HL-60 (cell line): ENCODE data around the gene SEC31B.

Experiments used
- GABPA ChIP-seq: IDR thresholded peaks from 2 replicates; pipeline ENCODE4 v1.6.1; 2012; ENCODE audit warnings: low read depth
- POLR2AphosphoS5 ChIP-seq: IDR thresholded peaks from 2 replicates; pipeline ENCODE4 v1.6.1; 2012; ENCODE audit warnings: low read depth
- SPI1 ChIP-seq: IDR thresholded peaks from 2 replicates; pipeline ENCODE4 v1.6.1; 2012; ENCODE audit warnings: low read depth, mild to moderate bottlenecking, borderline replicate concordance
- TF ChIP-seq, protein P1 (sequence below): IDR thresholded peaks from one replicate; pipeline ENCODE4 v1.5.1; 2011; ENCODE audit warnings: low read length, control low read depth, inconsistent platforms; ENCODE audit not compliant: insufficient read depth
- TF ChIP-seq, protein P2 (sequence below): IDR thresholded peaks from 2 replicates; pipeline ENCODE4 v1.6.1; 2012; ENCODE audit warnings: low read depth; ENCODE audit not compliant: insufficient replicate concordance

DNA sequence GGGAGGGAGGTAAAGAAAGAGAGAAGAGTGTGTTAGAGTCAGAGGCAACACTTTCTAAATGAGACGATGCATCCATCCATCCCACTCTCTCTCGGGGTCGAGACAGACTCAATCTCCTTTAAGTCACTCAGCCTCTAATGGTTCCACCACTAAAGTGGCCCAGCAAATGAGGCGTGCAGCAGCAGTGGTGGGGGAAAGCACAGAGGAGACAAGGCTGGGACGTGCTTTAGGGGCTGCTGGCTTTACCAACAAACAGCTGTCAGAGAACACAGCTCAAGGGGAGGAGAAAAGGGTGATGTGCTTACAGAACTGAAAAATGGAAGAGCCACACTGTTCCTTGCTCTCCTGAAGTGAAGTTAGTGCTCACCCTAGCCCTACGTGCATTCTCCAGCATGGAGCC lies 4.5 kb upstream of the SEC31B start:
- TF ChIP-seq, protein P1, sequence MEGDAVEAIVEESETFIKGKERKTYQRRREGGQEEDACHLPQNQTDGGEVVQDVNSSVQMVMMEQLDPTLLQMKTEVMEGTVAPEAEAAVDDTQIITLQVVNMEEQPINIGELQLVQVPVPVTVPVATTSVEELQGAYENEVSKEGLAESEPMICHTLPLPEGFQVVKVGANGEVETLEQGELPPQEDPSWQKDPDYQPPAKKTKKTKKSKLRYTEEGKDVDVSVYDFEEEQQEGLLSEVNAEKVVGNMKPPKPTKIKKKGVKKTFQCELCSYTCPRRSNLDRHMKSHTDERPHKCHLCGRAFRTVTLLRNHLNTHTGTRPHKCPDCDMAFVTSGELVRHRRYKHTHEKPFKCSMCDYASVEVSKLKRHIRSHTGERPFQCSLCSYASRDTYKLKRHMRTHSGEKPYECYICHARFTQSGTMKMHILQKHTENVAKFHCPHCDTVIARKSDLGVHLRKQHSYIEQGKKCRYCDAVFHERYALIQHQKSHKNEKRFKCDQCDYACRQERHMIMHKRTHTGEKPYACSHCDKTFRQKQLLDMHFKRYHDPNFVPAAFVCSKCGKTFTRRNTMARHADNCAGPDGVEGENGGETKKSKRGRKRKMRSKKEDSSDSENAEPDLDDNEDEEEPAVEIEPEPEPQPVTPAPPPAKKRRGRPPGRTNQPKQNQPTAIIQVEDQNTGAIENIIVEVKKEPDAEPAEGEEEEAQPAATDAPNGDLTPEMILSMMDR, result no peak
- TF ChIP-seq POLR2AphosphoS5 (no peak), SPI1 (no peak), GABPA (no peak)
- TF ChIP-seq, protein P2, sequence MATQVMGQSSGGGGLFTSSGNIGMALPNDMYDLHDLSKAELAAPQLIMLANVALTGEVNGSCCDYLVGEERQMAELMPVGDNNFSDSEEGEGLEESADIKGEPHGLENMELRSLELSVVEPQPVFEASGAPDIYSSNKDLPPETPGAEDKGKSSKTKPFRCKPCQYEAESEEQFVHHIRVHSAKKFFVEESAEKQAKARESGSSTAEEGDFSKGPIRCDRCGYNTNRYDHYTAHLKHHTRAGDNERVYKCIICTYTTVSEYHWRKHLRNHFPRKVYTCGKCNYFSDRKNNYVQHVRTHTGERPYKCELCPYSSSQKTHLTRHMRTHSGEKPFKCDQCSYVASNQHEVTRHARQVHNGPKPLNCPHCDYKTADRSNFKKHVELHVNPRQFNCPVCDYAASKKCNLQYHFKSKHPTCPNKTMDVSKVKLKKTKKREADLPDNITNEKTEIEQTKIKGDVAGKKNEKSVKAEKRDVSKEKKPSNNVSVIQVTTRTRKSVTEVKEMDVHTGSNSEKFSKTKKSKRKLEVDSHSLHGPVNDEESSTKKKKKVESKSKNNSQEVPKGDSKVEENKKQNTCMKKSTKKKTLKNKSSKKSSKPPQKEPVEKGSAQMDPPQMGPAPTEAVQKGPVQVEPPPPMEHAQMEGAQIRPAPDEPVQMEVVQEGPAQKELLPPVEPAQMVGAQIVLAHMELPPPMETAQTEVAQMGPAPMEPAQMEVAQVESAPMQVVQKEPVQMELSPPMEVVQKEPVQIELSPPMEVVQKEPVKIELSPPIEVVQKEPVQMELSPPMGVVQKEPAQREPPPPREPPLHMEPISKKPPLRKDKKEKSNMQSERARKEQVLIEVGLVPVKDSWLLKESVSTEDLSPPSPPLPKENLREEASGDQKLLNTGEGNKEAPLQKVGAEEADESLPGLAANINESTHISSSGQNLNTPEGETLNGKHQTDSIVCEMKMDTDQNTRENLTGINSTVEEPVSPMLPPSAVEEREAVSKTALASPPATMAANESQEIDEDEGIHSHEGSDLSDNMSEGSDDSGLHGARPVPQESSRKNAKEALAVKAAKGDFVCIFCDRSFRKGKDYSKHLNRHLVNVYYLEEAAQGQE, result no peak
